ENCODE measurements around the gene VWF. TPM values are rescaled to one million over a fixed set of nuclear protein-coding genes. Genes with fewer than 3 reads are reported as not detected.

VWF gene
- total and polyA plus RNA-seq, 2 of the 4 experiments (the other 2 are of a cell fraction), result under 0.01 to 0.09 TPM

DNA sequence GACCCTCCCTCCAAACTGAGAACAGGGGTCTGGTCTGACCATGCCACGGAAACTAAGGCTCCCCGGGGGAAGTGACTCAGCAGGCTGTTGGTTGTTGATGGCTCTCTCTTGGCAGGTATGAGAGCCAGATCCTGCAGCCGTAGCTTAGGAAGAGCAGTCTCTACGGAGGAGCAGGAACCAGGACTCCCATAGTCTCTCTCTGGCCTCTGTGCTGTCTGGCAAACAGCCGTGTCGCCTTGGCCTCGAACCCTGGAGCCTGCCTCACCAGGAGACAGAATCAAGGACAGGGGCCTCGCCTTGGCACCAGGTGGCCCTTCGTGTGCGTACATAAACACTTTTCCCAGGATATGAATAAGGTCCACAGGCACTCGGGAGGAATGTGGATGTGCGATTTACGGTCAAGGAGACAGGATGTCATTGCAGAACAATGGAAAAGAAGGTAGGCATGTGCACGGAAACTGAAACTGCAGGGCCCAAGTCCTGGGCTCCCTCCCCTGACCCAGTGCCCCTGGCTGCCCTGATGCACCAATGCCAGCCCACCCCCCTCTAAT is 7.9 kb downstream of the VWF start:
- Histone ChIP-seq H3K36me3 (ENCODE audit: control insufficient read depth, insufficient read depth, low read length) (no peaks in the 10 kb centered on the region), H2BK5ac (ENCODE audit: low read depth, low read length, poor library complexity, severe bottlenecking) (no peak overlapping the region), H2AK5ac (ENCODE audit: low read depth, low read length) (no peak overlapping the region), H4K91ac (ENCODE audit: insufficient read depth, low read depth, low read length) (no peak overlapping the region; the same call in 1 of the 2 replicates), H3K56ac (ENCODE audit: extremely low read depth, insufficient read depth, low read length) (no peak overlapping the region), H2AK9ac (replicated peaks; ENCODE audit: low read depth, low read length, poor library complexity) (no peak overlapping the region), H3K23ac (ENCODE audit: low read depth, low read length) (no peak overlapping the region), H3K4ac (ENCODE audit: low read depth, low read length) (no peak overlapping the region), H4K8ac (ENCODE audit: low read depth in 2 of 2, low read length in 2 of 2) (no peak overlapping the region), H3K18ac (ENCODE audit: low read depth, low read length) (no peak overlapping the region), H4K5ac (ENCODE audit: low read depth, low read length) (no peak overlapping the region), H3K79me1 (ENCODE audit: low read depth in 1 of 2, low read length in 2 of 2) (no peaks in the 10 kb centered on the region), H3K9me3 (ENCODE audit: control insufficient read depth, insufficient read depth, low read length) (no peaks in the 10 kb centered on the region), H2BK15ac (ENCODE audit: low read depth, low read length) (no peak overlapping the region), H3K4me2 (ENCODE audit: low read depth, low read length) (no peak overlapping the region), H3K4me3 (ENCODE audit: insufficient read depth, low read depth, low read length) (no peak overlapping the region), H4K20me1 (ENCODE audit: insufficient read depth, low read length) (no peaks in the 10 kb centered on the region), H3K14ac (replicated peaks; ENCODE audit: low read depth, low read length) (0 out of 2 replicates have a peak overlapping the region, but pooled peaks have one; percentile 45), H3K27ac (ENCODE audit: insufficient read depth, low read length) (no peak overlapping the region), H2AFZ (replicated peaks; ENCODE audit: low read length, poor library complexity) (peak overlapping the region; percentile 10), H3K9ac (ENCODE audit: low read depth, low read length) (no peak overlapping the region), H3K9me1 (ENCODE audit: insufficient read depth, low read length) (0 out of 2 replicates have a peak, but pooled peaks cover 4% of the 10 kb centered on the region), H3K27me3 (ENCODE audit: control insufficient read depth, insufficient read depth, low read length) (no peaks in the 10 kb centered on the region; the same call in 1 of the 2 replicates), H2BK20ac (ENCODE audit: low read depth, low read length) (no peak overlapping the region), H3K4me1 (ENCODE audit: control insufficient read depth, insufficient read depth, low read length) (peaks cover 2% of the 10 kb centered on the region; the same call in 1 of the 2 replicates), H2BK120ac (ENCODE audit: low read depth, low read length) (no peak overlapping the region)
- no TSS peak for BruUV-seq (replicated peaks)
- intact Hi-C loops (cut with micrococcal nuclease), result no loop called here
- dilution Hi-C loops (cut with HindIII; ENCODE audit: low sequenced_read_pairs, unreplicated experiment), result no loop called here
- POLR2A ChIA-PET (ENCODE audit: unreplicated experiment), result no interaction called here
- WGBS, 2 experiments (ENCODE audit: extremely low coverage in 2 of 2, insufficient read length in 1 of 2), result 83% methylated on average over 8 of the region's 14 CpGs; no CpG with 5 or more reads in 1 of the 2 experiments
- CTCF ChIA-PET, result no interaction called here
- ATAC-seq (ENCODE audit: low read depth) (no peak), DNase-seq (peak; percentile 15)
- in situ Hi-C loops (cut with MboI; ENCODE audit: low sequenced_read_pairs), result no loop called here
- TF ChIP-seq, protein P1, sequence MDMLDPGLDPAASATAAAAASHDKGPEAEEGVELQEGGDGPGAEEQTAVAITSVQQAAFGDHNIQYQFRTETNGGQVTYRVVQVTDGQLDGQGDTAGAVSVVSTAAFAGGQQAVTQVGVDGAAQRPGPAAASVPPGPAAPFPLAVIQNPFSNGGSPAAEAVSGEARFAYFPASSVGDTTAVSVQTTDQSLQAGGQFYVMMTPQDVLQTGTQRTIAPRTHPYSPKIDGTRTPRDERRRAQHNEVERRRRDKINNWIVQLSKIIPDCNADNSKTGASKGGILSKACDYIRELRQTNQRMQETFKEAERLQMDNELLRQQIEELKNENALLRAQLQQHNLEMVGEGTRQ (IDR thresholded peaks at IDR 0.05; ENCODE audit: low read depth, low read length), result no peak
- TF ChIP-seq BHLHE40 (IDR thresholded peaks at IDR 0.05; ENCODE audit: low read depth, low read length) (no peak), NFE2L2 (IDR thresholded peaks at IDR 0.05; ENCODE audit: low read depth, low read length) (no peak), SMC3 (IDR thresholded peaks at IDR 0.05; ENCODE audit: low read depth, low read length) (no peak), RAD21 (IDR thresholded peaks at IDR 0.05; ENCODE audit: low read length) (no peak), MAFK (IDR thresholded peaks at IDR 0.05; ENCODE audit: low read depth, low read length) (no peak), POLR2A (IDR thresholded peaks at IDR 0.05; ENCODE audit: low read depth, low read length) (no peak), CEBPB (IDR thresholded peaks at IDR 0.05; ENCODE audit: low read depth, low read length) (no peak), CHD1 (IDR thresholded peaks at IDR 0.05; ENCODE audit: low read depth, low read length) (no peak), FOS (IDR thresholded peaks at IDR 0.05; ENCODE audit: low read depth, low read length) (no peak), RCOR1 (IDR thresholded peaks at IDR 0.05; ENCODE audit: insufficient replicate concordance, low read length) (no peak), MAZ (IDR thresholded peaks at IDR 0.05; ENCODE audit: borderline replicate concordance, low read depth, low read length) (no peak), RFX5 (IDR thresholded peaks at IDR 0.05; ENCODE audit: low read depth, low read length) (no peak), MXI1 (IDR thresholded peaks at IDR 0.05; ENCODE audit: borderline replicate concordance, low read depth, low read length) (no peak)
- TF ChIP-seq, protein P2, sequence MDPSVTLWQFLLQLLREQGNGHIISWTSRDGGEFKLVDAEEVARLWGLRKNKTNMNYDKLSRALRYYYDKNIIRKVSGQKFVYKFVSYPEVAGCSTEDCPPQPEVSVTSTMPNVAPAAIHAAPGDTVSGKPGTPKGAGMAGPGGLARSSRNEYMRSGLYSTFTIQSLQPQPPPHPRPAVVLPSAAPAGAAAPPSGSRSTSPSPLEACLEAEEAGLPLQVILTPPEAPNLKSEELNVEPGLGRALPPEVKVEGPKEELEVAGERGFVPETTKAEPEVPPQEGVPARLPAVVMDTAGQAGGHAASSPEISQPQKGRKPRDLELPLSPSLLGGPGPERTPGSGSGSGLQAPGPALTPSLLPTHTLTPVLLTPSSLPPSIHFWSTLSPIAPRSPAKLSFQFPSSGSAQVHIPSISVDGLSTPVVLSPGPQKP (IDR thresholded peaks at IDR 0.05; ENCODE audit: borderline replicate concordance, low read depth, low read length), result no peak
- TF ChIP-seq, protein P3, sequence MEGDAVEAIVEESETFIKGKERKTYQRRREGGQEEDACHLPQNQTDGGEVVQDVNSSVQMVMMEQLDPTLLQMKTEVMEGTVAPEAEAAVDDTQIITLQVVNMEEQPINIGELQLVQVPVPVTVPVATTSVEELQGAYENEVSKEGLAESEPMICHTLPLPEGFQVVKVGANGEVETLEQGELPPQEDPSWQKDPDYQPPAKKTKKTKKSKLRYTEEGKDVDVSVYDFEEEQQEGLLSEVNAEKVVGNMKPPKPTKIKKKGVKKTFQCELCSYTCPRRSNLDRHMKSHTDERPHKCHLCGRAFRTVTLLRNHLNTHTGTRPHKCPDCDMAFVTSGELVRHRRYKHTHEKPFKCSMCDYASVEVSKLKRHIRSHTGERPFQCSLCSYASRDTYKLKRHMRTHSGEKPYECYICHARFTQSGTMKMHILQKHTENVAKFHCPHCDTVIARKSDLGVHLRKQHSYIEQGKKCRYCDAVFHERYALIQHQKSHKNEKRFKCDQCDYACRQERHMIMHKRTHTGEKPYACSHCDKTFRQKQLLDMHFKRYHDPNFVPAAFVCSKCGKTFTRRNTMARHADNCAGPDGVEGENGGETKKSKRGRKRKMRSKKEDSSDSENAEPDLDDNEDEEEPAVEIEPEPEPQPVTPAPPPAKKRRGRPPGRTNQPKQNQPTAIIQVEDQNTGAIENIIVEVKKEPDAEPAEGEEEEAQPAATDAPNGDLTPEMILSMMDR (conservative IDR thresholded peaks at IDR 0.05; ENCODE audit: low read depth, low read length), result no peak

Measured in IMR-90 (cell line).